GM23338 (cell line): ENCODE data around the gene WNT11.

Experiments
- CTCF ChIP-seq, 2 experiments: fragments of 200-600 bp in 1 of 2; sonication (generic) in 1 of 2; conservative IDR thresholded peaks; 2 replicates each; pipeline versions ENCODE4 v1.5.1 to v1.6.1; 2016 to 2017; ENCODE audit warnings: antibody characterized with exemption in 2 of 2, low read depth in 2 of 2, mild to moderate bottlenecking in 2 of 2, moderate library complexity in 1 of 2
- EZH2 ChIP-seq: fragments of 200-600 bp; sonication (generic); IDR thresholded peaks from one replicate; pipeline ENCODE4 v1.8.0; 2017; ENCODE audit warnings: antibody characterized with exemption, mild to moderate bottlenecking, low read depth; ENCODE audit not compliant: unreplicated experiment
- REST ChIP-seq: IDR thresholded peaks from one replicate; pipeline ENCODE4 v1.6.1; 2018; ENCODE audit warnings: antibody characterized with exemption; ENCODE audit not compliant: unreplicated experiment

GRCh38 chr11:76203131-76203925, 3.0 kb downstream of the WNT11 start:
- TF ChIP-seq CTCF (conservative IDR thresholded peaks at IDR 0.05; ENCODE audit: low read depth in 2 of 2) (no peak), REST (no peak), EZH2 (no peak)
